WTC11 (cell line): ENCODE data around the gene TMEM266.

Source experiments
- ELF4 ChIP-seq: sonication (generic); formaldehyde crosslinking; IDR thresholded peaks from 2 replicates; pipeline ENCODE4 v1.8.1; 2022; ENCODE audit warnings: low read depth, mild to moderate bottlenecking, moderate library complexity, missing genetic modification reagents
- TF ChIP-seq, protein P1 (sequence below): sonication (generic); formaldehyde crosslinking; IDR thresholded peaks from 2 replicates; pipeline ENCODE4 v1.8.1; 2022; ENCODE audit warnings: missing genetic modification reagents, borderline replicate concordance
- TF ChIP-seq, protein P2 (sequence below): fragments of 200-600 bp; IDR thresholded peaks from 2 replicates; pipeline ENCODE4 v1.8.0; 2022; ENCODE audit warnings: antibody characterized with exemption
- TF ChIP-seq, protein P3 (sequence below): sonication (generic); formaldehyde crosslinking; IDR thresholded peaks from 2 replicates; pipeline ENCODE4 v1.8.1; 2023; ENCODE audit warnings: mild to moderate bottlenecking, moderate library complexity, missing genetic modification reagents

DNA sequence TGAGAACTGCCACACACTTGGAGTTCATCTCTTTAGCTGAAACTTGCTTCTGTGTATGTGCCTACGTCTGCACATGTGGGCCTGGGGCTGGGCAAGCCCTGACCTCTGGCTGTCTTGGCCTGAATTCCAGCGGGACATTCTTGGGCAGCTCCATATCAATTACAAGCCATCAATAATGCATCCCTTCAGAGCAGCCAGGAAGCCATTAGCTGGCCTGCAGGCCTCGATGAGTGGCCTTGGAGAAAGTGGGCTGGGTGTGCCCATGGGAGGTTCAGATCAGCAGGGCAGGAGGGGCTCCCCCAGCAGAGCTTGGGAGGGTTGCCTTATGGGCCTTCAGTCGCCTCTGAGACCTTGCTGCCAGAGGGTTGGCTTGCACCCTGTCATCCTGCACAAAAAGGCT is 127.4 kb downstream of the TMEM266 start:
- TF ChIP-seq, protein P1, sequence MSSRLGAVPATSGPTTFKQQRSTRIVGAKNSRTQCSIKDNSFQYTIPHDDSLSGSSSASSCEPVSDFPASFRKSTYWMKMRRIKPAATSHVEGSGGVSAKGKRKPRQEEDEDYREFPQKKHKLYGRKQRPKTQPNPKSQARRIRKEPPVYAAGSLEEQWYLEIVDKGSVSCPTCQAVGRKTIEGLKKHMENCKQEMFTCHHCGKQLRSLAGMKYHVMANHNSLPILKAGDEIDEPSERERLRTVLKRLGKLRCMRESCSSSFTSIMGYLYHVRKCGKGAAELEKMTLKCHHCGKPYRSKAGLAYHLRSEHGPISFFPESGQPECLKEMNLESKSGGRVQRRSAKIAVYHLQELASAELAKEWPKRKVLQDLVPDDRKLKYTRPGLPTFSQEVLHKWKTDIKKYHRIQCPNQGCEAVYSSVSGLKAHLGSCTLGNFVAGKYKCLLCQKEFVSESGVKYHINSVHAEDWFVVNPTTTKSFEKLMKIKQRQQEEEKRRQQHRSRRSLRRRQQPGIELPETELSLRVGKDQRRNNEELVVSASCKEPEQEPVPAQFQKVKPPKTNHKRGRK, result no peak
- TF ChIP-seq, protein P2, sequence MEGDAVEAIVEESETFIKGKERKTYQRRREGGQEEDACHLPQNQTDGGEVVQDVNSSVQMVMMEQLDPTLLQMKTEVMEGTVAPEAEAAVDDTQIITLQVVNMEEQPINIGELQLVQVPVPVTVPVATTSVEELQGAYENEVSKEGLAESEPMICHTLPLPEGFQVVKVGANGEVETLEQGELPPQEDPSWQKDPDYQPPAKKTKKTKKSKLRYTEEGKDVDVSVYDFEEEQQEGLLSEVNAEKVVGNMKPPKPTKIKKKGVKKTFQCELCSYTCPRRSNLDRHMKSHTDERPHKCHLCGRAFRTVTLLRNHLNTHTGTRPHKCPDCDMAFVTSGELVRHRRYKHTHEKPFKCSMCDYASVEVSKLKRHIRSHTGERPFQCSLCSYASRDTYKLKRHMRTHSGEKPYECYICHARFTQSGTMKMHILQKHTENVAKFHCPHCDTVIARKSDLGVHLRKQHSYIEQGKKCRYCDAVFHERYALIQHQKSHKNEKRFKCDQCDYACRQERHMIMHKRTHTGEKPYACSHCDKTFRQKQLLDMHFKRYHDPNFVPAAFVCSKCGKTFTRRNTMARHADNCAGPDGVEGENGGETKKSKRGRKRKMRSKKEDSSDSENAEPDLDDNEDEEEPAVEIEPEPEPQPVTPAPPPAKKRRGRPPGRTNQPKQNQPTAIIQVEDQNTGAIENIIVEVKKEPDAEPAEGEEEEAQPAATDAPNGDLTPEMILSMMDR, result no peak
- TF ChIP-seq, protein P3, sequence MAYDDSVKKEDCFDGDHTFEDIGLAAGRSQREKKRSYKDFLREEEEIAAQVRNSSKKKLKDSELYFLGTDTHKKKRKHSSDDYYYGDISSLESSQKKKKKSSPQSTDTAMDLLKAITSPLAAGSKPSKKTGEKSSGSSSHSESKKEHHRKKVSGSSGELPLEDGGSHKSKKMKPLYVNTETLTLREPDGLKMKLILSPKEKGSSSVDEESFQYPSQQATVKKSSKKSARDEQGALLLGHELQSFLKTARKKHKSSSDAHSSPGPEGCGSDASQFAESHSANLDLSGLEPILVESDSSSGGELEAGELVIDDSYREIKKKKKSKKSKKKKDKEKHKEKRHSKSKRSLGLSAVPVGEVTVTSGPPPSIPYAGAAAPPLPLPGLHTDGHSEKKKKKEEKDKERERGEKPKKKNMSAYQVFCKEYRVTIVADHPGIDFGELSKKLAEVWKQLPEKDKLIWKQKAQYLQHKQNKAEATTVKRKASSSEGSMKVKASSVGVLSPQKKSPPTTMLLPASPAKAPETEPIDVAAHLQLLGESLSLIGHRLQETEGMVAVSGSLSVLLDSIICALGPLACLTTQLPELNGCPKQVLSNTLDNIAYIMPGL (CRISPR knock-in tag), result no peak
- TF ChIP-seq ELF4 (CRISPR knock-in tag), result no peak
